Measurements from ENCODE around the gene SLC51A. TPM values are rescaled to one million over a fixed set of nuclear protein-coding genes. Genes with fewer than 3 reads are reported as not detected.

SLC51A gene
- total and polyA plus RNA-seq, 9 of the 15 experiments (the other 6 are each of a cell fraction or from before 2014, with no cell fraction given), result 0.35 to 0.38 TPM; not detected in 7

DNA sequence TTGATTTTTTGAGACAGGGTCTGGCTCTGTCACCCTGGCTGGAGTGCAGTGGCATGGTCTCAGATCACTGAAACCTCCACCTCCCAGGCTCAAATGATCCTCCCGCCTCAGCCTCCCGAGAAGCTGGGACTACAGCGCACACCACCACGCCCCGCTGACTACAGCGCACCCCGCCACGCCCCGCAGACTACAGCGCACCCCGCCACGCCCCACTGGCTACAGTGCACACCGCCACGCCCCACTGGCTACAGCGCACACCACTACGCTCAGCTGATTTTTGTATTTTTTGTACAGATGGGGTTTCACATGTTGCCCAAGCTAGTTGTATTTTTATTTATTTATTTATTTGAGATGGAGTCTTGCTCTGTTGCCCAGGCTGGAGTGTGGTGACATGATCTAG lies 35.6 kb downstream of the SLC51A start:
- Histone ChIP-seq H3K9me3 (replicated peaks; ENCODE audit: control insufficient read depth, insufficient read depth, low read depth, low read length) (peaks cover 9% of the 10 kb centered on the region; the same call in 1 of the 2 replicates), H3K4me3 (no peak overlapping the region), H3K79me2 (ENCODE audit: control insufficient read depth, insufficient read depth, low read length) (peaks cover 10% of the 10 kb centered on the region; the same call in 1 of the 3 replicates), H3K9me1 (ENCODE audit: control insufficient read depth, insufficient read depth, low read length) (no peaks in the 10 kb centered on the region), H2AFZ (ENCODE audit: low read depth, low read length) (no peak overlapping the region), H3K27me3 (ENCODE audit: control insufficient read depth in 2 of 2, insufficient read depth in 2 of 2, low read length in 2 of 2) (no peaks in the 10 kb centered on the region), H3K4me1 (replicated peaks in 1 of 2; ENCODE audit: control insufficient read depth in 2 of 2, insufficient read depth in 2 of 2, low read length in 2 of 2) (no peaks in the 10 kb centered on the region), H3K4me2 (ENCODE audit: insufficient read depth, low read length) (no peak overlapping the region), H3K36me3 (ENCODE audit: control insufficient read depth, insufficient read depth, low read length) (peaks cover 61% of the 10 kb centered on the region), H3K9ac (ENCODE audit: insufficient read depth in 1 of 2, low read depth in 2 of 2, low read length in 2 of 2) (no peak overlapping the region), H3K27ac (ENCODE audit: extremely low read depth, low read depth, low read length) (no peak overlapping the region), H4K20me1 (replicated peaks; ENCODE audit: control insufficient read depth, insufficient read depth, low read length) (no peaks in the 10 kb centered on the region)
- no TSS peak for BruUV-seq (replicated peaks)
- ATAC-seq, result no peak
- POLR2A ChIA-PET, result no interaction called here
- FAIRE-seq, result no peak
- in situ Hi-C loops (cut with MboI) (loop anchor here (5.0 kb wide), 1 partner anchor 270 kb away; no protein-coding TSS in a partner anchor), intact Hi-C loops (cut with micrococcal nuclease) (loop anchor here (5.0 kb wide), 1 partner anchor 85 kb away; the partner anchor contains the start of gene TM4SF19)
- CTCF ChIA-PET (ENCODE audit: low intra/inter-chr PET ratio), result interaction anchor here (0.7 kb wide), 1 partner anchor 267 kb away, joined by 4 read pairs; no protein-coding TSS in a partner anchor
- no peak for TF ChIP-seq ZNF586 (CRISPR knock-in tag; conservative IDR thresholded peaks at IDR 0.05)
- TF ChIP-seq, protein P1, sequence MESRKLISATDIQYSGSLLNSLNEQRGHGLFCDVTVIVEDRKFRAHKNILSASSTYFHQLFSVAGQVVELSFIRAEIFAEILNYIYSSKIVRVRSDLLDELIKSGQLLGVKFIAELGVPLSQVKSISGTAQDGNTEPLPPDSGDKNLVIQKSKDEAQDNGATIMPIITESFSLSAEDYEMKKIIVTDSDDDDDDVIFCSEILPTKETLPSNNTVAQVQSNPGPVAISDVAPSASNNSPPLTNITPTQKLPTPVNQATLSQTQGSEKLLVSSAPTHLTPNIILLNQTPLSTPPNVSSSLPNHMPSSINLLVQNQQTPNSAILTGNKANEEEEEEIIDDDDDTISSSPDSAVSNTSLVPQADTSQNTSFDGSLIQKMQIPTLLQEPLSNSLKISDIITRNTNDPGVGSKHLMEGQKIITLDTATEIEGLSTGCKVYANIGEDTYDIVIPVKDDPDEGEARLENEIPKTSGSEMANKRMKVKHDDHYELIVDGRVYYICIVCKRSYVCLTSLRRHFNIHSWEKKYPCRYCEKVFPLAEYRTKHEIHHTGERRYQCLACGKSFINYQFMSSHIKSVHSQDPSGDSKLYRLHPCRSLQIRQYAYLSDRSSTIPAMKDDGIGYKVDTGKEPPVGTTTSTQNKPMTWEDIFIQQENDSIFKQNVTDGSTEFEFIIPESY (CRISPR knock-in tag; IDR thresholded peaks at IDR 0.05), result peak; percentile 61
- WGBS (ENCODE audit: insufficient coverage, low coverage, missing lambda C conversion rate), result 98% methylated on average over 8 of the region's 16 CpGs
- DNase-seq (ENCODE audit: extremely low read depth in 1 of 4, low spot score in 3 of 4), result no peak

All from K562 (cell line).